SK-N-SH (cell line): Measurements from ENCODE around the gene PKP1. TPM values are rescaled to one million over a fixed set of nuclear protein-coding genes. Genes with fewer than 3 reads are reported as not detected.

Experiments
- CTCF ChIA-PET: fragments of 300-600, 350-600 bp; formaldehyde crosslinking; extraction: SDS; loops from one replicate; lab custom pipeline; 2021; lab: Yijun Ruan, JAX
- POLR2A ChIA-PET: fragments of 350-600 bp; sonication (Branson Sonifier 250); formaldehyde crosslinking; extraction: SDS; loops from one replicate; lab custom pipeline; 2020; ENCODE audit warnings: antibody characterized with exemption, inconsistent platforms; lab: Yijun Ruan, JAX
- DNase-seq: peaks from one replicate; pipeline ENCODE4 v3.0.0; 2012
- H2AFZ ChIP-seq: fragments of 200-600 bp; sonication (generic); 2 replicates; pipeline ENCODE4 v1.8.1; 2016; ENCODE audit warnings: antibody characterized with exemption, mild to moderate bottlenecking, low read depth
- H3F3A ChIP-seq: fragments of 200-600 bp; sonication (generic); replicated peaks from 2 replicates; pipeline ENCODE3; 2016; ENCODE audit warnings: antibody characterized with exemption, mild to moderate bottlenecking; ENCODE audit not compliant: insufficient read depth
- H3K27ac ChIP-seq, 2 experiments: fragments of 200-500 bp in 1 of 2; fragments of 200-600 bp in 1 of 2; sonication (Bioruptor generic) in 1 of 2; sonication (generic), shearing (Covaris generic) in 1 of 2; 2 replicates each; pipeline versions ENCODE4 v1.5.1 to v1.6.1; 2014 to 2016; ENCODE audit warnings: low read depth in 2 of 2, inconsistent platforms in 1 of 2, low read length in 1 of 2, mild to moderate bottlenecking in 1 of 2, mixed read lengths in 1 of 2
- H3K27me3 ChIP-seq: fragments of 200-600 bp; sonication (generic), shearing (Covaris generic); 2 replicates; pipeline ENCODE4 v1.6.1; 2016; ENCODE audit warnings: mixed run types; ENCODE audit not compliant: insufficient read depth
- H3K36me3 ChIP-seq, 2 experiments: fragments of 200-500 bp in 1 of 2; fragments of 200-600 bp in 1 of 2; sonication (Bioruptor generic) in 1 of 2; sonication (generic) in 1 of 2; replicated peaks in 1 of 2; 2 replicates each; pipeline versions ENCODE3 to v1.5.1; 2014 to 2016; ENCODE audit warnings: low read length in 1 of 2, mild to moderate bottlenecking in 1 of 2; ENCODE audit not compliant: insufficient read depth in 2 of 2, control insufficient read depth in 1 of 2
- H3K4me1 ChIP-seq, 2 experiments: fragments of 200-500 bp in 1 of 2; fragments of 200-600 bp in 1 of 2; sonication (Bioruptor generic) in 1 of 2; sonication (generic), shearing (Covaris generic) in 1 of 2; 2 replicates each; pipeline versions ENCODE4 v1.5.1 to v1.6.1; 2014 to 2016; ENCODE audit warnings: low read depth in 1 of 2, low read length in 1 of 2, mixed run types in 1 of 2; ENCODE audit not compliant: insufficient read depth in 2 of 2, control insufficient read depth in 1 of 2
- H3K4me2 ChIP-seq: fragments of 200-600 bp; sonication (generic), shearing (Covaris generic); 2 replicates; pipeline ENCODE4 v1.6.1; 2017; ENCODE audit warnings: mixed run types
- H3K4me3 ChIP-seq, 2 experiments: fragments of 200-500 bp in 1 of 2; fragments of 200-600 bp in 1 of 2; sonication (Bioruptor generic) in 1 of 2; sonication (generic), shearing (Covaris generic) in 1 of 2; 2 replicates each; pipeline versions ENCODE4 v1.5.1 to v1.8.1; 2014 to 2016; ENCODE audit warnings: low read depth in 2 of 2, inconsistent platforms in 1 of 2, low read length in 1 of 2, mild to moderate bottlenecking in 1 of 2, mixed read lengths in 1 of 2, moderate library complexity in 1 of 2
- H3K79me2 ChIP-seq: fragments of 200-600 bp; sonication (generic); 2 replicates; pipeline ENCODE4 v1.8.1; 2017; ENCODE audit warnings: mild to moderate bottlenecking; ENCODE audit not compliant: insufficient read depth
- H3K9ac ChIP-seq: fragments of 200-600 bp; sonication (generic); 2 replicates; pipeline ENCODE4 v1.6.1; 2017; ENCODE audit warnings: mixed run types
- H3K9me2 ChIP-seq: fragments of 200-600 bp; sonication (generic); 2 replicates; pipeline ENCODE4 v1.6.1; 2017; ENCODE audit warnings: mixed run types
- H3K9me3 ChIP-seq: fragments of 200-600 bp; sonication (generic); 2 replicates; pipeline ENCODE4 v1.6.1; 2017; ENCODE audit warnings: mixed run types, mild to moderate bottlenecking, moderate library complexity
- H4K20me1 ChIP-seq: fragments of 200-600 bp; sonication (generic); 2 replicates; pipeline ENCODE4 v1.6.1; 2017; ENCODE audit warnings: mild to moderate bottlenecking, mixed run types; ENCODE audit not compliant: insufficient read depth
- EP300 ChIP-seq, 2 experiments: IDR thresholded peaks; 2 replicates each; pipeline versions ENCODE4 v1.4.0 to v1.6.1; 2012; ENCODE audit warnings: borderline replicate concordance in 1 of 2, low read depth in 1 of 2, low read length in 1 of 2
- FOSL2 ChIP-seq: IDR thresholded peaks from 2 replicates; pipeline ENCODE4 v1.4.0; 2012; ENCODE audit warnings: low read depth, mild to moderate bottlenecking, moderate library complexity, borderline replicate concordance
- FOXJ3 ChIP-seq: sonication (generic); formaldehyde crosslinking; IDR thresholded peaks from 2 replicates; pipeline ENCODE4 v1.5.1; 2020; ENCODE audit warnings: mild to moderate bottlenecking, missing genetic modification reagents
- GABPA ChIP-seq: IDR thresholded peaks from 2 replicates; pipeline ENCODE4 v1.4.0; 2012; ENCODE audit warnings: low read depth, mild to moderate bottlenecking
- RCOR1 ChIP-seq: fragments of 150-350 bp; IDR thresholded peaks from 2 replicates; pipeline ENCODE4 v1.6.1; 2017; ENCODE audit warnings: antibody characterized with exemption, low read length
- RFX5 ChIP-seq: IDR thresholded peaks from 2 replicates; pipeline ENCODE4 v1.6.1; 2012; ENCODE audit warnings: mild to moderate bottlenecking, improper control_type of control experiment, low read length
- TEAD4 ChIP-seq: IDR thresholded peaks from 2 replicates; pipeline ENCODE4 v1.4.0; 2012; ENCODE audit warnings: mild to moderate bottlenecking, borderline replicate concordance; ENCODE audit not compliant: insufficient read depth
- YY1 ChIP-seq: IDR thresholded peaks from 2 replicates; pipeline ENCODE4 v1.4.0; 2012; ENCODE audit warnings: low read depth, mild to moderate bottlenecking
- WGBS: methylation state at CpG from one replicate; pipeline ENCODE4 v1.1.6; 2017; ENCODE audit warnings: low lambda C conversion rate; 5-methylcytosine and 5-hydroxymethylcytosine counted together
- polyA plus RNA-seq, 3 experiments: library from polyadenylated mRNA; depleted of rRNA; stranded (reverse); fragments of >200 nt; gene quantifications; 2 replicates each; pipeline ENCODE4 v1.2.3, GENCODE V29; 2012
- TF ChIP-seq, protein P1 (sequence below): IDR thresholded peaks from 2 replicates; pipeline ENCODE4 v1.4.0; 2012; ENCODE audit warnings: low read depth
- TF ChIP-seq, protein P2 (sequence below): fragments of 200-600 bp; sonication (generic); IDR thresholded peaks from 2 replicates; pipeline ENCODE4 v1.6.1; 2017; ENCODE audit warnings: antibody characterized with exemption, mild to moderate bottlenecking, moderate library complexity
- TF ChIP-seq, protein P3 (sequence below): IDR thresholded peaks from 2 replicates; pipeline ENCODE4; 2012
- TF ChIP-seq, protein P4 (sequence below): IDR thresholded peaks from 2 replicates; pipeline ENCODE4 v1.6.1; 2012; ENCODE audit warnings: mild to moderate bottlenecking, low read depth, low read length, moderate library complexity

Gene PKP1
- polyA plus RNA-seq, 1 of the 3 experiments (the other 2 are of a cell fraction) = not detected

DNA sequence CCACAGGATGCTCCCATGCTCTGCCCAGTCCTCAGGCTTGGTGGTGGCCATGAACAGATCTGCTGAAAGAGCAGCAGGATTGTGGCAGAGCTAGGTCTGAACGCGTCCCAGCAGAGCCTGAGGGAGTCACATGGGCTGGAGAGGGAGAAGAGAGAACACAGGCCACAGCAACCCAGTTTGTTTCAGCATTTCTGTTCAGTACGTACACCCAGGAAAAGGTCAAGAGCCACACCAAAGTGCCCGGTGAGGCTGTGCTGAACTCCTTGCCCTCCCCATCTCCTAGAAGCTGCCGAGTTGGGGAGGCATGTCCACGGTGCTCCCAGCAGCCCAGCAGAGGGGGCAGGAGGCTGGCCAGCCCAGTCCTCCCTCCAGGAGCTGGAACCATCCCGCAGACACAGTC lies 5.5 kb downstream of the PKP1 start:
- POLR2A ChIA-PET = no interaction called here
- 51% methylated on average over 5 of the region's 7 CpGs for WGBS
- TF ChIP-seq EP300 (IDR thresholded peaks at IDR 0.05; ENCODE audit: borderline replicate concordance in 1 of 2, low read depth in 1 of 2, low read length in 1 of 2) = no peak
- TF ChIP-seq, protein P1, sequence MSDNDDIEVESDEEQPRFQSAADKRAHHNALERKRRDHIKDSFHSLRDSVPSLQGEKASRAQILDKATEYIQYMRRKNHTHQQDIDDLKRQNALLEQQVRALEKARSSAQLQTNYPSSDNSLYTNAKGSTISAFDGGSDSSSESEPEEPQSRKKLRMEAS = no peak
- Histone ChIP-seq H3K9me2 (no peaks in the 10 kb centered on the region), H2AFZ (no peak overlapping the region), H3K79me2 (no peaks in the 10 kb centered on the region), H3K4me2 (no peak overlapping the region), H3K27ac (no peak overlapping the region), H3K9me3 (no peaks in the 10 kb centered on the region), H3K27me3 (peaks cover 5% of the 10 kb centered on the region; the same call in 1 of the 2 replicates), H3F3A (no peaks in the 10 kb centered on the region), H3K4me3 (no peak overlapping the region), H3K36me3 (no peaks in the 10 kb centered on the region), H4K20me1 (no peaks in the 10 kb centered on the region), H3K9ac (no peak overlapping the region), H3K4me1 (peaks cover 0 to 5% of the 10 kb centered on the region in 2 experiments; a peak in 2 of 4 replicates)
- no peak for DNase-seq
- CTCF ChIA-PET = interaction anchor here (0.8 to 2.7 kb wide), 8 partner anchors 18 to 119 kb away, joined by 3 to 11 read pairs (median 4); no protein-coding TSS in a partner anchor

DNA sequence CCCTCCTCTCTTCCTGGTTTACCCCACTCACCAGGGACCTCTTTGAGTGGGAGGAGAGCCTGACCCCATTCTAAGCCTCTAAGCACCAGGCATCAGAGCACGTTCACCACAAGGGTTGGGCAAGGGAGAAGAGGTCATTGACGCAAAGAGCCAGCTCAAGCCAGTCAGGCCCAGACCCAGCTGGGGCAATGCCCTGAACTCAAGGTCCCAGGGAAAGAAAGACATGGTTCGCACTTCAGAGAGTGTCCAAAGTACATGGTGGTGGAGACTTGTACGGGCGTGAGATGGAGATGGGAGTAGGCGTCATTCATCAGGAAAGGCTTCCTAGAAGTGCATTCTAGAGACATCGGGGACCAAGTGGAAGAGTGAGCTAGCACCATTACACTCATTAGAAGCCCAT lies 7.2 kb downstream of the PKP1 start:
- TF ChIP-seq FOSL2 = no peak
- TF ChIP-seq, protein P2, sequence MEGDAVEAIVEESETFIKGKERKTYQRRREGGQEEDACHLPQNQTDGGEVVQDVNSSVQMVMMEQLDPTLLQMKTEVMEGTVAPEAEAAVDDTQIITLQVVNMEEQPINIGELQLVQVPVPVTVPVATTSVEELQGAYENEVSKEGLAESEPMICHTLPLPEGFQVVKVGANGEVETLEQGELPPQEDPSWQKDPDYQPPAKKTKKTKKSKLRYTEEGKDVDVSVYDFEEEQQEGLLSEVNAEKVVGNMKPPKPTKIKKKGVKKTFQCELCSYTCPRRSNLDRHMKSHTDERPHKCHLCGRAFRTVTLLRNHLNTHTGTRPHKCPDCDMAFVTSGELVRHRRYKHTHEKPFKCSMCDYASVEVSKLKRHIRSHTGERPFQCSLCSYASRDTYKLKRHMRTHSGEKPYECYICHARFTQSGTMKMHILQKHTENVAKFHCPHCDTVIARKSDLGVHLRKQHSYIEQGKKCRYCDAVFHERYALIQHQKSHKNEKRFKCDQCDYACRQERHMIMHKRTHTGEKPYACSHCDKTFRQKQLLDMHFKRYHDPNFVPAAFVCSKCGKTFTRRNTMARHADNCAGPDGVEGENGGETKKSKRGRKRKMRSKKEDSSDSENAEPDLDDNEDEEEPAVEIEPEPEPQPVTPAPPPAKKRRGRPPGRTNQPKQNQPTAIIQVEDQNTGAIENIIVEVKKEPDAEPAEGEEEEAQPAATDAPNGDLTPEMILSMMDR = no peak
- Histone ChIP-seq H3K9me3 (no peaks in the 10 kb centered on the region), H3K4me1 (peaks cover 5 to 7% of the 10 kb centered on the region in 2 experiments; a peak in 2 of 4 replicates), H3F3A (no peaks in the 10 kb centered on the region), H3K36me3 (no peaks in the 10 kb centered on the region), H3K4me3 (no peak overlapping the region), H3K9ac (no peak overlapping the region), H2AFZ (no peak overlapping the region), H3K27me3 (peaks cover 5% of the 10 kb centered on the region; the same call in 1 of the 2 replicates), H3K4me2 (no peak overlapping the region), H3K9me2 (no peaks in the 10 kb centered on the region), H4K20me1 (no peaks in the 10 kb centered on the region), H3K79me2 (no peaks in the 10 kb centered on the region), H3K27ac (no peak overlapping the region)
- 71% methylated on average over 7 of the region's 7 CpGs for WGBS
- ChIA-PET CTCF (interaction anchor here (0.8 to 2.5 kb wide), 6 partner anchors 9 to 71 kb away, joined by 3 to 11 read pairs (median 4); no protein-coding TSS in a partner anchor), POLR2A (no interaction called here)
- DNase-seq = no peak

DNA sequence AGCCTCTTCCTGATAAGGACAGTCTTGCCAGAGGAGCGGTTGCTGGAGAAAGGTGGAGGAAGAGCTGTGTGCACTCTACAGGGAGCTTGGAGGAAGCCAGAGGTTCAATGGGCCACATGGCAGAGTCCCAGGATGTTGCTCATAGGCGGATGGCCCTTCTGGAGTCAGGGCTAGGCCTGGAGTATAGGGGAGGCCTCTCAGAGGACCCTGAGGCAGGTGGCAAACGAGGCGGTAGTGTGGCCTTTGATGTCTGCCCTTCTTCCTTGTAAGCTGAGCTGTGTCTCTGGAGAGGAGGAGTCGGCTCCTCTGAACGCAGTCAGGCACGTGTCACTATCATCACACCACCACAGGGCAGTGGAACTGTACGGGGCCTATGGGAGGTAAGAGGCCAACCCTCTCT lies 8.6 kb downstream of the PKP1 start:
- Histone ChIP-seq H3K4me2 (no peak overlapping the region), H3K36me3 (no peaks in the 10 kb centered on the region), H3K9me3 (no peaks in the 10 kb centered on the region), H3K27ac (no peak overlapping the region), H3K27me3 (no peaks in the 10 kb centered on the region), H3K4me1 (peaks cover 8 to 20% of the 10 kb centered on the region in 2 experiments; a peak in 3 of 4 replicates), H3K4me3 (no peak overlapping the region), H3K9ac (no peak overlapping the region), H2AFZ (no peak overlapping the region), H4K20me1 (no peaks in the 10 kb centered on the region), H3F3A (peaks cover 5% of the 10 kb centered on the region), H3K79me2 (no peaks in the 10 kb centered on the region), H3K9me2 (no peaks in the 10 kb centered on the region)
- POLR2A ChIA-PET = no interaction called here
- no peak for DNase-seq
- 56% methylated on average over 5 of the region's 8 CpGs for WGBS
- CTCF ChIA-PET = interaction anchor here (1.0 to 1.6 kb wide), 3 partner anchors 11 to 69 kb away, joined by 3 to 4 read pairs (median 3); no protein-coding TSS in a partner anchor
- TF ChIP-seq, protein P3, sequence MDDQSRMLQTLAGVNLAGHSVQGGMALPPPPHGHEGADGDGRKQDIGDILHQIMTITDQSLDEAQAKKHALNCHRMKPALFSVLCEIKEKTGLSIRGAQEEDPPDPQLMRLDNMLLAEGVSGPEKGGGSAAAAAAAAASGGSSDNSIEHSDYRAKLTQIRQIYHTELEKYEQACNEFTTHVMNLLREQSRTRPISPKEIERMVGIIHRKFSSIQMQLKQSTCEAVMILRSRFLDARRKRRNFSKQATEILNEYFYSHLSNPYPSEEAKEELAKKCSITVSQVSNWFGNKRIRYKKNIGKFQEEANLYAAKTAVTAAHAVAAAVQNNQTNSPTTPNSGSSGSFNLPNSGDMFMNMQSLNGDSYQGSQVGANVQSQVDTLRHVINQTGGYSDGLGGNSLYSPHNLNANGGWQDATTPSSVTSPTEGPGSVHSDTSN = no peak
- TF ChIP-seq TEAD4 (no peak), RCOR1 (no peak), YY1 (no peak), FOXJ3 (CRISPR knock-in tag) (no peak), RFX5 (no peak), GABPA (no peak)
- TF ChIP-seq, protein P2 = no peak
- TF ChIP-seq, protein P4, sequence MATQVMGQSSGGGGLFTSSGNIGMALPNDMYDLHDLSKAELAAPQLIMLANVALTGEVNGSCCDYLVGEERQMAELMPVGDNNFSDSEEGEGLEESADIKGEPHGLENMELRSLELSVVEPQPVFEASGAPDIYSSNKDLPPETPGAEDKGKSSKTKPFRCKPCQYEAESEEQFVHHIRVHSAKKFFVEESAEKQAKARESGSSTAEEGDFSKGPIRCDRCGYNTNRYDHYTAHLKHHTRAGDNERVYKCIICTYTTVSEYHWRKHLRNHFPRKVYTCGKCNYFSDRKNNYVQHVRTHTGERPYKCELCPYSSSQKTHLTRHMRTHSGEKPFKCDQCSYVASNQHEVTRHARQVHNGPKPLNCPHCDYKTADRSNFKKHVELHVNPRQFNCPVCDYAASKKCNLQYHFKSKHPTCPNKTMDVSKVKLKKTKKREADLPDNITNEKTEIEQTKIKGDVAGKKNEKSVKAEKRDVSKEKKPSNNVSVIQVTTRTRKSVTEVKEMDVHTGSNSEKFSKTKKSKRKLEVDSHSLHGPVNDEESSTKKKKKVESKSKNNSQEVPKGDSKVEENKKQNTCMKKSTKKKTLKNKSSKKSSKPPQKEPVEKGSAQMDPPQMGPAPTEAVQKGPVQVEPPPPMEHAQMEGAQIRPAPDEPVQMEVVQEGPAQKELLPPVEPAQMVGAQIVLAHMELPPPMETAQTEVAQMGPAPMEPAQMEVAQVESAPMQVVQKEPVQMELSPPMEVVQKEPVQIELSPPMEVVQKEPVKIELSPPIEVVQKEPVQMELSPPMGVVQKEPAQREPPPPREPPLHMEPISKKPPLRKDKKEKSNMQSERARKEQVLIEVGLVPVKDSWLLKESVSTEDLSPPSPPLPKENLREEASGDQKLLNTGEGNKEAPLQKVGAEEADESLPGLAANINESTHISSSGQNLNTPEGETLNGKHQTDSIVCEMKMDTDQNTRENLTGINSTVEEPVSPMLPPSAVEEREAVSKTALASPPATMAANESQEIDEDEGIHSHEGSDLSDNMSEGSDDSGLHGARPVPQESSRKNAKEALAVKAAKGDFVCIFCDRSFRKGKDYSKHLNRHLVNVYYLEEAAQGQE = no peak
